ENCODE measurements around the gene TMEM222.
A peak's percentile ranks its signal among the peaks of the same experiment; 100 is the strongest.

The TMEM222 gene

DNA sequence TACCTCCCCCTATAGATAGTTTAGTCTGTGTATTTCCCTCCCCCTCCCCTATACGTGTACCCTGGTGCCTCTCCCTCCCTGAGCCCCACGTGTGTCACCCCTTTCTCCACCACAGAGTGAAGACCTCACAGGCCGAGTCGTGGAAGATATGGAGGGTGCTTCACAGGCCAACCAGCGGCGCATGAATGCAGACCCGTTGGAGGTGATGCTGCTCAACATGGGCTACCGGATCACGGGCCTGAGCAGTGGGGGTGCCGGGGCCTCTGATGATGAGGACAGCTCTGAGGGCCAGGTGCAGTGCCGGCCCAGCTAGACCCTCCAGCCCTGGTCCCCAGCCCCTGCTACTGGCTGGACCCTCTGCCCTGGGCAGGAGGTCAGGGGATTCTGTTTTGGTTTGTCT, 15.9 kb upstream of the TMEM222 start:
- POLR2A ChIA-PET, result no interaction called here
- no peak overlapping the region for H3K4me3 ChIP-seq (ENCODE audit: control insufficient read depth in 1 of 7, extremely low read depth in 1 of 7, insufficient read depth in 4 of 7, low read depth in 2 of 7, low read length in 6 of 7)
- H3K27ac ChIP-seq (ENCODE audit: insufficient read depth in 1 of 2, low read depth in 1 of 2, low read length in 2 of 2, poor library complexity in 1 of 2, severe bottlenecking in 2 of 2), result no peak overlapping the region
- peaks cover 2 to 60% (median 33%) of the 10 kb centered on the region in 4 experiments for H3K36me3 ChIP-seq (ENCODE audit: control insufficient read depth in 4 of 4, insufficient read depth in 4 of 4, low read length in 3 of 4)
- WGBS (ENCODE audit: insufficient coverage), result 94% methylated on average over 9 of the region's 11 CpGs
- no peak for DNase-seq
- no peaks in the 10 kb centered on the region for H3K9me3 ChIP-seq (ENCODE audit: control extremely low read depth in 1 of 5, control insufficient read depth in 4 of 5, insufficient read depth in 2 of 5, low read depth in 1 of 5, low read length in 4 of 5)
- H3K27me3 ChIP-seq (replicated peaks in 2 of 5; ENCODE audit: control insufficient read depth in 4 of 5, insufficient read depth in 5 of 5, low read length in 4 of 5), result no peaks in the 10 kb centered on the region
- CTCF ChIA-PET, result interaction anchor here (0.9 to 1.7 kb wide), 6 partner anchors 10 to 207 kb away, joined by 3 to 5 read pairs (median 4); no protein-coding TSS in a partner anchor
- H3K4me1 ChIP-seq (ENCODE audit: control extremely low read depth in 1 of 4, control insufficient read depth in 4 of 4, insufficient read depth in 4 of 4, low read length in 3 of 4), result peaks cover 0 to 2% (median under 1%) of the 10 kb centered on the region in 4 experiments

GRCh38 chr1:27306892-27307761, 14.8 kb upstream of the TMEM222 start:
- no peak overlapping the region for H3K4me3 ChIP-seq (ENCODE audit: control insufficient read depth in 1 of 7, extremely low read depth in 1 of 7, insufficient read depth in 4 of 7, low read depth in 2 of 7, low read length in 6 of 7)
- no peak for DNase-seq
- WGBS (ENCODE audit: insufficient coverage), result 96% methylated on average over 8 of the region's 11 CpGs

DNA sequence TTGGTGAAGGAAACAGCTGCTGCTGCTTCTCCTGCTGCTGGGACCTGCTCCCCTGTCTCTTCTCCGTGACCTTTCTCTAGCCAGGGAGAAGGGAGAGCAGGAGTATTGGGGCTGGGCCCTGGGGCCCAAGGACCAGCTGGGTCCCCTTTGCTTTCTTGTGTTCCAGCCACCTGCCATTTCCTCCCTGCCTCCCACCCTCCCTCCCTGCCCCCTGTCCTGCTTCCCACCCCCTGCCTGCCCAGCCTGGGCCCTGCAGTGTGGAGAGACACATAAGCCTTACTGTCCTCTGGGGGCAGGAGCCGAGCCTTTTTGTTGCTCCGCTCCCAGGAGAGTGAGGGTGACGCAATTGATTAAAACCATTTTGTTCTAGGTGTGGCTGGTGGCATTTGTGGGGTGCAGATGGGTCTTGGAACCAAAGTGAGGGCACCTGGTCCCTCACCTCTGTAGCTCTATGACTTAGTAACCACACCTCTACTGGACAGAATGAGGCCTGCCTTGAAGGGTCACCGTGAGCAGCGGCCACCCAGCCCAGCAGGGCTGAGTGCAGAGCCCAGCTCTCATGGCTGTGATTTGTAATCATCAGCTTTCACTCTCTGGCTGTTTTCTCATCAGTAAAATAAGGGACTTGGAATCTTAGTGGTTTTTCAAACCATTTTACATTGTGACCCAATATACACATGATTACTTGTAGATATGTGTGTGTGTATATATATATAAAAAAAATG, 13.9 kb upstream of the TMEM222 start:
- DNase-seq, result no peak
- Histone ChIP-seq H3K4me1 (ENCODE audit: control extremely low read depth in 1 of 4, control insufficient read depth in 4 of 4, insufficient read depth in 4 of 4, low read length in 3 of 4) (no peaks in the 10 kb centered on the region), H3K4me3 (ENCODE audit: control insufficient read depth in 1 of 7, extremely low read depth in 1 of 7, insufficient read depth in 4 of 7, low read depth in 2 of 7, low read length in 6 of 7) (no peak overlapping the region), H3K36me3 (ENCODE audit: control insufficient read depth in 4 of 4, insufficient read depth in 4 of 4, low read length in 3 of 4) (peaks cover 2 to 43% (median 19%) of the 10 kb centered on the region in 4 experiments), H3K27ac (ENCODE audit: insufficient read depth in 1 of 2, low read depth in 1 of 2, low read length in 2 of 2, poor library complexity in 1 of 2, severe bottlenecking in 2 of 2) (no peak overlapping the region), H3K27me3 (replicated peaks in 2 of 5; ENCODE audit: control insufficient read depth in 4 of 5, insufficient read depth in 5 of 5, low read length in 4 of 5) (no peaks in the 10 kb centered on the region), H3K9me3 (ENCODE audit: control extremely low read depth in 1 of 5, control insufficient read depth in 4 of 5, insufficient read depth in 2 of 5, low read depth in 1 of 5, low read length in 4 of 5) (no peaks in the 10 kb centered on the region)
- CTCF ChIA-PET, result interaction anchor here (1.0 to 2.2 kb wide), 6 partner anchors 9 to 167 kb away, joined by 3 to 9 read pairs (median 3); no protein-coding TSS in a partner anchor
- POLR2A ChIA-PET, result no interaction called here
- WGBS (ENCODE audit: insufficient coverage), result no CpG with 5 or more reads among the region's 6 CpGs

More at GRCh38 chr1:27306892-27307761, 14.8 kb upstream of the TMEM222 start:
- Histone ChIP-seq H3K36me3 (ENCODE audit: control insufficient read depth in 4 of 4, insufficient read depth in 4 of 4, low read length in 3 of 4) (peaks cover 2 to 50% (median 24%) of the 10 kb centered on the region in 4 experiments), H3K4me1 (ENCODE audit: control extremely low read depth in 1 of 4, control insufficient read depth in 4 of 4, insufficient read depth in 4 of 4, low read length in 3 of 4) (no peaks in the 10 kb centered on the region), H3K27me3 (replicated peaks in 2 of 5; ENCODE audit: control insufficient read depth in 4 of 5, insufficient read depth in 5 of 5, low read length in 4 of 5) (no peaks in the 10 kb centered on the region), H3K9me3 (ENCODE audit: control extremely low read depth in 1 of 5, control insufficient read depth in 4 of 5, insufficient read depth in 2 of 5, low read depth in 1 of 5, low read length in 4 of 5) (no peaks in the 10 kb centered on the region), H3K27ac (ENCODE audit: insufficient read depth in 1 of 2, low read depth in 1 of 2, low read length in 2 of 2, poor library complexity in 1 of 2, severe bottlenecking in 2 of 2) (no peak overlapping the region)
- ChIA-PET CTCF (interaction anchor here (0.9 to 1.7 kb wide), 7 partner anchors 10 to 208 kb away, joined by 3 to 5 read pairs (median 3); no protein-coding TSS in a partner anchor), POLR2A (no interaction called here)

DNA sequence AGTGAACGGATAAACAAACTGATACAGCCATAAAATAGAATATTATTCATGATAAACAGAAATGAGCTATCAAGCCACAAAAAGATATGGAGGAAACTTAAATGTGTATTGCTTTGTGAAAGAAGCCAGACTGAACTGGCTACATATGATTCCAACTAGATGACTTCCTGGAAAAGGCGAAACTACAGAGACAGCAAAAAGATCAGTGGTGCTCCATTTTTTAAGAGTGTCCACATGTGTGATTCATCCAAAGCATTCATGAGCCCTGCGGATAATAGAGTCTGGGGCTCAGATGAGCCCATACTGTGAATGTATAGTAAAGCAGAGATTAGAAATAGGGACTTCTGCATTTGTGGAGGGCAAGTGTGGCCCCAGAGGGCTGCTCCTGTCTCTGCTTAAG, 7.8 kb upstream of the TMEM222 start:
- WGBS (ENCODE audit: insufficient coverage), result 77% methylated on average over 2 of the region's 3 CpGs
- ChIA-PET CTCF (interaction anchor here (0.6 to 2.1 kb wide), 4 partner anchors 13 to 247 kb away, joined by 3 to 10 read pairs (median 4); no protein-coding TSS in a partner anchor), POLR2A (no interaction called here)
- peaks cover 0 to 2% (median 0%) of the 10 kb centered on the region in 4 experiments for H3K36me3 ChIP-seq (ENCODE audit: control insufficient read depth in 4 of 4, insufficient read depth in 4 of 4, low read length in 3 of 4)
- H3K9me3 ChIP-seq (ENCODE audit: control extremely low read depth in 1 of 5, control insufficient read depth in 4 of 5, insufficient read depth in 2 of 5, low read depth in 1 of 5, low read length in 4 of 5), result no peaks in the 10 kb centered on the region
- no peak overlapping the region for H3K4me3 ChIP-seq (ENCODE audit: control insufficient read depth in 1 of 7, extremely low read depth in 1 of 7, insufficient read depth in 4 of 7, low read depth in 2 of 7, low read length in 6 of 7)
- H3K4me1 ChIP-seq (ENCODE audit: control extremely low read depth in 1 of 4, control insufficient read depth in 4 of 4, insufficient read depth in 4 of 4, low read length in 3 of 4), result no peaks in the 10 kb centered on the region
- H3K27ac ChIP-seq (ENCODE audit: insufficient read depth in 1 of 2, low read depth in 1 of 2, low read length in 2 of 2, poor library complexity in 1 of 2, severe bottlenecking in 2 of 2), result no peak overlapping the region
- peaks cover 0 to 3% (median 0%) of the 10 kb centered on the region in 5 experiments for H3K27me3 ChIP-seq (replicated peaks in 2 of 5; ENCODE audit: control insufficient read depth in 4 of 5, insufficient read depth in 5 of 5, low read length in 4 of 5)
- peak in 2 of 3 donors; percentile 30 to 33 for DNase-seq

DNA sequence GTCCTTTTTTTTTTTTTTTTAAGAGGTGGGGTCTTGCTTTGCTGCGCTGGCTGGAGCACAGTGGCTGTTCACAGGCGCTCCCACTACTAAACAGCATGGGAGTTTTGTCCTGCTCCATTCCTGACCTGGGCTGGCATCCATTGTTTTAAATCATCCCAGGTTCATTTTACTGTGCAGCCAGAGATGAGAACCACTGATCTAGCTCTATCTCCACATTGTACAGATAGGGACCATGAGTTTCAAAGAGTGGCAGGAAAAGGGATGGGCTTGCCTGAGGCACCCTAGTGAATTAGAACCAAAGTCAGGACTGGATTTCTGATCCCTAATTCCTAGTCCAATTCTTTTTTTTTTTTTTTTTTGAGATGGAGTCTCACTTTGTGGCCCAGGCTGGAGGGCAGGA, 7.2 kb upstream of the TMEM222 start:
- ChIA-PET CTCF (interaction anchor here (0.6 to 1.2 kb wide), 3 partner anchors 12 to 248 kb away, joined by 3 to 4 read pairs (median 3); no protein-coding TSS in a partner anchor), POLR2A (no interaction called here)
- Histone ChIP-seq H3K36me3 (ENCODE audit: control insufficient read depth in 4 of 4, insufficient read depth in 4 of 4, low read length in 3 of 4) (peaks cover 0 to 2% (median 0%) of the 10 kb centered on the region in 4 experiments), H3K4me3 (ENCODE audit: control insufficient read depth in 1 of 7, extremely low read depth in 1 of 7, insufficient read depth in 4 of 7, low read depth in 2 of 7, low read length in 6 of 7) (no peak overlapping the region), H3K4me1 (ENCODE audit: control extremely low read depth in 1 of 4, control insufficient read depth in 4 of 4, insufficient read depth in 4 of 4, low read length in 3 of 4) (no peaks in the 10 kb centered on the region), H3K27ac (ENCODE audit: insufficient read depth in 1 of 2, low read depth in 1 of 2, low read length in 2 of 2, poor library complexity in 1 of 2, severe bottlenecking in 2 of 2) (no peak overlapping the region), H3K27me3 (replicated peaks in 2 of 5; ENCODE audit: control insufficient read depth in 4 of 5, insufficient read depth in 5 of 5, low read length in 4 of 5) (peaks cover 0 to 3% (median 2%) of the 10 kb centered on the region in 5 experiments), H3K9me3 (ENCODE audit: control extremely low read depth in 1 of 5, control insufficient read depth in 4 of 5, insufficient read depth in 2 of 5, low read depth in 1 of 5, low read length in 4 of 5) (no peaks in the 10 kb centered on the region)
- DNase-seq, result no peak
- 89% methylated on average over 2 of the region's 2 CpGs for WGBS (ENCODE audit: insufficient coverage)

- H3K4me1 ChIP-seq (ENCODE audit: control extremely low read depth in 1 of 4, control insufficient read depth in 4 of 4, insufficient read depth in 4 of 4, low read length in 3 of 4), result peaks cover 0 to 6% (median 4%) of the 10 kb centered on the region in 4 experiments
- H3K27ac ChIP-seq (ENCODE audit: insufficient read depth in 1 of 2, low read depth in 1 of 2, low read length in 2 of 2, poor library complexity in 1 of 2, severe bottlenecking in 2 of 2), result no peak overlapping the region
- POLR2A ChIA-PET, result no interaction called here
- 95% methylated on average over 5 of the region's 5 CpGs for WGBS (ENCODE audit: insufficient coverage)
- CTCF ChIA-PET, result interaction anchor here (0.8 to 1.5 kb wide), 6 partner anchors 9 to 86 kb away, joined by 3 to 4 read pairs (median 3); no protein-coding TSS in a partner anchor
- H3K27me3 ChIP-seq (replicated peaks in 2 of 5; ENCODE audit: control insufficient read depth in 4 of 5, insufficient read depth in 5 of 5, low read length in 4 of 5), result peaks cover 0 to 3% (median 2%) of the 10 kb centered on the region in 5 experiments
- no peaks in the 10 kb centered on the region for H3K9me3 ChIP-seq (ENCODE audit: control extremely low read depth in 1 of 5, control insufficient read depth in 4 of 5, insufficient read depth in 2 of 5, low read depth in 1 of 5, low read length in 4 of 5)
- no peaks in the 10 kb centered on the region for H3K36me3 ChIP-seq (ENCODE audit: control insufficient read depth in 4 of 4, insufficient read depth in 4 of 4, low read length in 3 of 4)
- no peak overlapping the region for H3K4me3 ChIP-seq (ENCODE audit: control insufficient read depth in 1 of 7, extremely low read depth in 1 of 7, insufficient read depth in 4 of 7, low read depth in 2 of 7, low read length in 6 of 7)
- DNase-seq, result no peak
Observed at GRCh38 chr1:27316860-27317259, 5.1 kb upstream of the TMEM222 start.

Measured in common myeloid progenitor, CD34-positive (primary cell).